ENCODE data around the gene CSNK1A1. TPM values are rescaled to one million over a fixed set of nuclear protein-coding genes. Genes with fewer than 3 reads are reported as not detected.
"Not testable (repeated sequence)": the region's sequence is repeated elsewhere in the genome, so short reads cannot be mapped to it uniquely, and the experiment has no call there.

The CSNK1A1 gene
- polyA plus RNA-seq, 1 donor from 2014 or later: 217 TPM

DNA sequence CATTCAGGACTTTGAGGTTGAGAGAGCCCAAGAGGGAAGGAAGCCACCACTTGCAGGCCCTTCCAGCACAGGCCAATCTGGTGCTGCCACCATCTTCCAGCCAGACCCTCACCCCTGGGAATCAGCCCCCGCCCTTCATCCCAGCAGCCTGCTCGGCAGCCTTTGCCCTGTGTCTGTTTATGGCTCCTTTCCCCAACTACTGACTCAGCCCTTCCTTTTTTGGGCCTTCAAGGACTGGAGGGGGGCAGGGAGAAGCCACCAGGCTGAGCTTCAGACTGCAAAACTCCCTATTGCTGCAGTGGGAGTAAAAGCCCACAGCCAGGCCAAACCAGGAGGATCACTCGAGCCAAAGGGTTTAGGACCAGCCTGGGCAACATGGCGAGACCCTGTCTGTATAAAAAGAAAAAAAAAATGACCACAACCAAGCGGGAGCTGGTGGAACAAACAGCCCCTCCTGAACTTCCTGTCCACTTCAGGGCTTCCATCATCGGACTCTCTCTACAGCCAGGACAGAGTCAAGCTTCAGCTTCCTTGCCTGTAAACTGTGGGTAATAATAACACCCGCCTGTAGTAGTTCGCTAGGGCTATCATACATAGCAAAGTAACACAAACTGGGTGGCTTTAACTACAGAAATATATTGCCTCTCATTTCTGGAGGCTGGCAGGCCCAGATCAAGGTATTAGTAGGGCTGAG is 86.3 kb downstream of the CSNK1A1 start:
- Histone ChIP-seq H3K4me2 (ENCODE audit: low read length) (no peak overlapping the region), H3K4me3 (ENCODE audit: low read length) (no peak overlapping the region), H2AFZ (ENCODE audit: low read depth, low read length) (no peak overlapping the region), H3K9me3 (ENCODE audit: low read length) (no peaks in the 10 kb centered on the region), H3K9ac (ENCODE audit: low read length) (no peak overlapping the region), H3K36me3 (ENCODE audit: insufficient read depth, low read length) (no peaks in the 10 kb centered on the region), H3F3A (ENCODE audit: insufficient read depth, low read length, poor library complexity, severe bottlenecking) (no peaks in the 10 kb centered on the region), H3K27me3 (ENCODE audit: insufficient read depth, low read depth, low read length) (no peaks in the 10 kb centered on the region), H3K79me2 (replicated peaks; ENCODE audit: insufficient read depth, low read length) (no peaks in the 10 kb centered on the region), H4K20me1 (ENCODE audit: insufficient read depth) (no peaks in the 10 kb centered on the region), H3K9me2 (ENCODE audit: insufficient read depth, low read length) (no peaks in the 10 kb centered on the region), H3K27ac (ENCODE audit: low read length) (no peak overlapping the region)
- TF ChIP-seq RAD21 (conservative IDR thresholded peaks at IDR 0.05): no peak
- TF ChIP-seq TAF1 (IDR thresholded peaks at IDR 0.05; ENCODE audit: low read depth): no peak
- TF ChIP-seq SMC3 (conservative IDR thresholded peaks at IDR 0.05; ENCODE audit: poor library complexity): no peak
- TF ChIP-seq EP300 (conservative IDR thresholded peaks at IDR 0.05; ENCODE audit: poor library complexity, severe bottlenecking): no peak
- TF ChIP-seq MXI1 (conservative IDR thresholded peaks at IDR 0.05; ENCODE audit: poor library complexity, severe bottlenecking): no peak
- no peak for TF ChIP-seq EZH2 (IDR thresholded peaks at IDR 0.05; ENCODE audit: borderline replicate concordance, insufficient read depth, low read length, poor library complexity, severe bottlenecking)
- TF ChIP-seq, protein P1, sequence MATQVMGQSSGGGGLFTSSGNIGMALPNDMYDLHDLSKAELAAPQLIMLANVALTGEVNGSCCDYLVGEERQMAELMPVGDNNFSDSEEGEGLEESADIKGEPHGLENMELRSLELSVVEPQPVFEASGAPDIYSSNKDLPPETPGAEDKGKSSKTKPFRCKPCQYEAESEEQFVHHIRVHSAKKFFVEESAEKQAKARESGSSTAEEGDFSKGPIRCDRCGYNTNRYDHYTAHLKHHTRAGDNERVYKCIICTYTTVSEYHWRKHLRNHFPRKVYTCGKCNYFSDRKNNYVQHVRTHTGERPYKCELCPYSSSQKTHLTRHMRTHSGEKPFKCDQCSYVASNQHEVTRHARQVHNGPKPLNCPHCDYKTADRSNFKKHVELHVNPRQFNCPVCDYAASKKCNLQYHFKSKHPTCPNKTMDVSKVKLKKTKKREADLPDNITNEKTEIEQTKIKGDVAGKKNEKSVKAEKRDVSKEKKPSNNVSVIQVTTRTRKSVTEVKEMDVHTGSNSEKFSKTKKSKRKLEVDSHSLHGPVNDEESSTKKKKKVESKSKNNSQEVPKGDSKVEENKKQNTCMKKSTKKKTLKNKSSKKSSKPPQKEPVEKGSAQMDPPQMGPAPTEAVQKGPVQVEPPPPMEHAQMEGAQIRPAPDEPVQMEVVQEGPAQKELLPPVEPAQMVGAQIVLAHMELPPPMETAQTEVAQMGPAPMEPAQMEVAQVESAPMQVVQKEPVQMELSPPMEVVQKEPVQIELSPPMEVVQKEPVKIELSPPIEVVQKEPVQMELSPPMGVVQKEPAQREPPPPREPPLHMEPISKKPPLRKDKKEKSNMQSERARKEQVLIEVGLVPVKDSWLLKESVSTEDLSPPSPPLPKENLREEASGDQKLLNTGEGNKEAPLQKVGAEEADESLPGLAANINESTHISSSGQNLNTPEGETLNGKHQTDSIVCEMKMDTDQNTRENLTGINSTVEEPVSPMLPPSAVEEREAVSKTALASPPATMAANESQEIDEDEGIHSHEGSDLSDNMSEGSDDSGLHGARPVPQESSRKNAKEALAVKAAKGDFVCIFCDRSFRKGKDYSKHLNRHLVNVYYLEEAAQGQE (IDR thresholded peaks at IDR 0.05; ENCODE audit: borderline replicate concordance): no peak
- no peak for TF ChIP-seq POLR2AphosphoS5 (IDR thresholded peaks at IDR 0.05)
- TF ChIP-seq, protein P2, sequence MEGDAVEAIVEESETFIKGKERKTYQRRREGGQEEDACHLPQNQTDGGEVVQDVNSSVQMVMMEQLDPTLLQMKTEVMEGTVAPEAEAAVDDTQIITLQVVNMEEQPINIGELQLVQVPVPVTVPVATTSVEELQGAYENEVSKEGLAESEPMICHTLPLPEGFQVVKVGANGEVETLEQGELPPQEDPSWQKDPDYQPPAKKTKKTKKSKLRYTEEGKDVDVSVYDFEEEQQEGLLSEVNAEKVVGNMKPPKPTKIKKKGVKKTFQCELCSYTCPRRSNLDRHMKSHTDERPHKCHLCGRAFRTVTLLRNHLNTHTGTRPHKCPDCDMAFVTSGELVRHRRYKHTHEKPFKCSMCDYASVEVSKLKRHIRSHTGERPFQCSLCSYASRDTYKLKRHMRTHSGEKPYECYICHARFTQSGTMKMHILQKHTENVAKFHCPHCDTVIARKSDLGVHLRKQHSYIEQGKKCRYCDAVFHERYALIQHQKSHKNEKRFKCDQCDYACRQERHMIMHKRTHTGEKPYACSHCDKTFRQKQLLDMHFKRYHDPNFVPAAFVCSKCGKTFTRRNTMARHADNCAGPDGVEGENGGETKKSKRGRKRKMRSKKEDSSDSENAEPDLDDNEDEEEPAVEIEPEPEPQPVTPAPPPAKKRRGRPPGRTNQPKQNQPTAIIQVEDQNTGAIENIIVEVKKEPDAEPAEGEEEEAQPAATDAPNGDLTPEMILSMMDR (IDR thresholded peaks at IDR 0.05; ENCODE audit: poor library complexity, severe bottlenecking): no peak

DNA sequence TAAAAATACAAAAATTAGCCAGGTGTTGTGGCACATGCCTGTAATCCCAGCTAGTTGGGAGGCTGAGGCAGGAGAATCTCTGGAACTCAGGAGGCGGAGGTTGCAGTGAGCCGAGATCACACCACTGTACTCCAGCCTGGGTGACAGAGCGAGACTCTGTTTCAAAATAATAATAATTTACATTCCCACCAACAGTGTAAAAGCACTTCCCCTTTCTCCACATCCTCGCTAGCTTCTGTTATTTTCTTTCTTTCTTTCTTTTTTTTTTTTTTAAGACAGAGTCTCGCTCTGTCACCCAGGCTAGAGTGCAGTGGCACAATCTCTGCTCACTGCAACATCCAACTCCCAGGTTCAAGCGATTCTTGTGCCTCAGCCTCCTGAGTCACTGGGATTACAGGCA is 89.3 kb downstream of the CSNK1A1 start:
- not testable (repeated sequence) for H3K27ac ChIP-seq (ENCODE audit: low read length); H2AFZ ChIP-seq (ENCODE audit: low read depth, low read length); H3F3A ChIP-seq (ENCODE audit: insufficient read depth, low read length, poor library complexity, severe bottlenecking); H3K4me3 ChIP-seq (ENCODE audit: low read length); H3K27me3 ChIP-seq (ENCODE audit: insufficient read depth, low read depth, low read length); H3K4me2 ChIP-seq (ENCODE audit: low read length); H3K9me2 ChIP-seq (ENCODE audit: insufficient read depth, low read length); H4K20me1 ChIP-seq (ENCODE audit: insufficient read depth); H3K9me3 ChIP-seq (ENCODE audit: low read length); H3K36me3 ChIP-seq (ENCODE audit: insufficient read depth, low read length); H3K9ac ChIP-seq (ENCODE audit: low read length); H3K79me2 ChIP-seq (replicated peaks; ENCODE audit: insufficient read depth, low read length)
